Fibroblast of the aortic adventitia (primary cell): ENCODE measurements around the gene HMMR. TPM values are rescaled to one million over a fixed set of nuclear protein-coding genes. Genes with fewer than 3 reads are reported as not detected.
"Not testable (repeated sequence)": the region's sequence is repeated elsewhere in the genome, so short reads cannot be mapped to it uniquely, and the experiment has no call there.

Experiments used
- DNase-seq: peaks from one replicate; pipeline ENCODE4 v3.0.0-alpha.2; 2010; ENCODE audit warnings: low read depth
- H3K4me3 ChIP-seq: 2 replicates; pipeline ENCODE4 v1.5.1; 2011; ENCODE audit warnings: low read depth, mild to moderate bottlenecking, control low read depth, low read length, moderate library complexity
- CTCF ChIP-seq: IDR thresholded peaks from 2 replicates; pipeline ENCODE4 v1.5.1; 2011; ENCODE audit warnings: mild to moderate bottlenecking, low read length, control low read depth, inconsistent platforms; ENCODE audit not compliant: insufficient read depth
- total RNA-seq: library from RNA; depleted of rRNA; stranded (reverse); fragments of >200 nt; gene quantifications from 2 replicates; pipeline ENCODE4 v1.2.3, GENCODE V29; 2012; ENCODE audit warnings: low replicate concordance

The HMMR gene, protein sequence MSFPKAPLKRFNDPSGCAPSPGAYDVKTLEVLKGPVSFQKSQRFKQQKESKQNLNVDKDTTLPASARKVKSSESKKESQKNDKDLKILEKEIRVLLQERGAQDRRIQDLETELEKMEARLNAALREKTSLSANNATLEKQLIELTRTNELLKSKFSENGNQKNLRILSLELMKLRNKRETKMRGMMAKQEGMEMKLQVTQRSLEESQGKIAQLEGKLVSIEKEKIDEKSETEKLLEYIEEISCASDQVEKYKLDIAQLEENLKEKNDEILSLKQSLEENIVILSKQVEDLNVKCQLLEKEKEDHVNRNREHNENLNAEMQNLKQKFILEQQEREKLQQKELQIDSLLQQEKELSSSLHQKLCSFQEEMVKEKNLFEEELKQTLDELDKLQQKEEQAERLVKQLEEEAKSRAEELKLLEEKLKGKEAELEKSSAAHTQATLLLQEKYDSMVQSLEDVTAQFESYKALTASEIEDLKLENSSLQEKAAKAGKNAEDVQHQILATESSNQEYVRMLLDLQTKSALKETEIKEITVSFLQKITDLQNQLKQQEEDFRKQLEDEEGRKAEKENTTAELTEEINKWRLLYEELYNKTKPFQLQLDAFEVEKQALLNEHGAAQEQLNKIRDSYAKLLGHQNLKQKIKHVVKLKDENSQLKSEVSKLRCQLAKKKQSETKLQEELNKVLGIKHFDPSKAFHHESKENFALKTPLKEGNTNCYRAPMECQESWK
- 1.2 and 37.2 TPM in 2 replicates for total RNA-seq

DNA sequence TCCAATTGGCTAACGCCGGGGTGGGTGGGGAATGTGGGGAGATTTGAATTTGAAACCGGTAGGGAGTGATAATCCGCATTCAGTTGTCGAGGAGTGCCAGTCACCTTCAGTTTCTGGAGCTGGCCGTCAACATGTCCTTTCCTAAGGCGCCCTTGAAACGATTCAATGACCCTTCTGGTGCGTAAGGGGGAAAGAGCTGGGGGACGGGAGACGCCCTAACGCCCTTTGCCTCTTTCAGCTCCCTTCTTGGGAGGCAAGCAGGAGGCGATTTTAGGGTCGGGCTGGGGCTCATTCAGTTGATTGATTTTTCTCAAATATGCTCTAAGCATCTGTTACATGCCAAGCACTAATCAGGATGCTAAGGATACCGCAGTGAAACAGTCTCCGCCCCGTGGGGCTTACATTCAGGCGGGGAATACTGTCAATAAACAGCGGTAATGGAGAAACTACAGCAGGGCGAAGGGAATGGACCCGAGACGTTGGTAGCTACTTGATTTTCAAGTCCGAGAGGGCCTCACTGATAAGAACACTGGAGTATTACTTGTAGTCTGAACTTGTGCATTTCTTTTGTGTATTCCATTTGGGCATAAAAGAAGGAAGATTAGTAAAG lies at the start of gene HMMR:
Gene HMMR, plus strand, starts transcription at position 71 of the 610 bp plus-strand sequence. Its CDS starts 61 bp downstream, at position 132.
- DNase-seq: peak; percentile 36
- H3K4me3 ChIP-seq: peak within 1 kb of the TSS; percentile 84
- no peak for TF ChIP-seq CTCF

GRCh38 chr5:163415673-163416072 lies 44.8 kb upstream of the HMMR start:
- not testable (repeated sequence) for H3K4me3 ChIP-seq, DNase-seq

GRCh38 chr5:163424836-163425235 lies 35.6 kb upstream of the HMMR start:
- DNase-seq: no peak
- H3K4me3 ChIP-seq: no peak overlapping the region
- TF ChIP-seq CTCF: no peak

DNA sequence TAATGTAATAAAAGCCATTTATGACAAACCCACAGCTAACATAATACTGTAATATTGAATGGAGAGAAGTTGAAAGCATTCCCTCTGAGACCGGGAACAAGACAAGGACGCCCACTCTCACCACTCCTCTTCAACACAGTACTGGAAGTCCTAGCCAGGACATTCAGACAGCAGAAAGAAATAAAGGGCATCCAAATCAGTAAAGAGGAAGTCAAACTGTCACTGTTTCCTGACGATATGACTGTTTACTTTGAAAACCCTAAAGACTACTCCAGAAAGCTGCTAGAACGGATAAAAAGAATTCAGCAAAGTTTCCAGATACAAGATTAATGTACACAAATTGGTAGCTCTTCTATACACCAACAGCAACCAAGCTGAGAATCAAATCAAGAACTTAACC lies 34.3 kb upstream of the HMMR start:
- not testable (repeated sequence) for DNase-seq, H3K4me3 ChIP-seq

DNA sequence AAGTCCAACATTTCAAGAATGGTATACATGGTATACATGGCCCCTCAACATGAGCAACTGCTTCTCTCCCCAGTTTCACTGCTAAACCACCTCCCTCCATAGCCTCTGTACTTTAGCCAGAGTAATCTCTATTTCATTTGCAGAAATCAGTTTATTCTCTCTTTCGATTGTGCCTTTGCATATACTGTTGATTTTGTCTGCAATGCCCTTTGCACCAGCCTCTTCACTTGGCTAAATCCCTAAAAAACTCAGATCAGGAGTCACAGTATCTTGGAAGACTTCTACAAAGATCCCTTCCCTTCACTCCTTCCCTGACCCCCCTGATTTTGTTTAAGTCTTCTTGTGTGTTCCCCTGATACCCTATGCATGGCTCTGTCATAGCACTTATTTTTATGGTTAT lies 27.9 kb upstream of the HMMR start:
- TF ChIP-seq CTCF: no peak

GRCh38 chr5:163433271-163433670 lies 27.2 kb upstream of the HMMR start:
- no peak overlapping the region for H3K4me3 ChIP-seq
- DNase-seq: peak; percentile 13
- no peak for TF ChIP-seq CTCF

More for the DNA sequence above, 27.9 kb upstream of the HMMR start:
- H3K4me3 ChIP-seq: no peak overlapping the region
- no peak for DNase-seq

GRCh38 chr5:163434401-163434866 lies 26.0 kb upstream of the HMMR start:
- peak; percentile 61 for DNase-seq
- TF ChIP-seq CTCF: no peak
- no peak overlapping the region for H3K4me3 ChIP-seq
